SK-N-SH (cell line): ENCODE results near the gene DNASE1L2. TPM values are rescaled to one million over a fixed set of nuclear protein-coding genes. Genes with fewer than 3 reads are reported as not detected.

Experiments used
- CTCF ChIA-PET: fragments of 300-600, 350-600 bp; formaldehyde crosslinking; extraction: SDS; loops from one replicate; lab custom pipeline; 2021; lab: Yijun Ruan, JAX
- POLR2A ChIA-PET: fragments of 350-600 bp; sonication (Branson Sonifier 250); formaldehyde crosslinking; extraction: SDS; loops from one replicate; lab custom pipeline; 2020; ENCODE audit warnings: antibody characterized with exemption, inconsistent platforms; lab: Yijun Ruan, JAX
- DNase-seq: peaks from one replicate; pipeline ENCODE4 v3.0.0; 2012
- H2AFZ ChIP-seq: fragments of 200-600 bp; sonication (generic); 2 replicates; pipeline ENCODE4 v1.8.1; 2016; ENCODE audit warnings: antibody characterized with exemption, mild to moderate bottlenecking, low read depth
- H3F3A ChIP-seq: fragments of 200-600 bp; sonication (generic); replicated peaks from 2 replicates; pipeline ENCODE3; 2016; ENCODE audit warnings: antibody characterized with exemption, mild to moderate bottlenecking; ENCODE audit not compliant: insufficient read depth
- H3K27ac ChIP-seq, 2 experiments: fragments of 200-500 bp in 1 of 2; fragments of 200-600 bp in 1 of 2; sonication (Bioruptor generic) in 1 of 2; sonication (generic), shearing (Covaris generic) in 1 of 2; 2 replicates each; pipeline versions ENCODE4 v1.5.1 to v1.6.1; 2014 to 2016; ENCODE audit warnings: low read depth in 2 of 2, inconsistent platforms in 1 of 2, low read length in 1 of 2, mild to moderate bottlenecking in 1 of 2, mixed read lengths in 1 of 2
- H3K27me3 ChIP-seq: fragments of 200-600 bp; sonication (generic), shearing (Covaris generic); 2 replicates; pipeline ENCODE4 v1.6.1; 2016; ENCODE audit warnings: mixed run types; ENCODE audit not compliant: insufficient read depth
- H3K36me3 ChIP-seq, 2 experiments: fragments of 200-500 bp in 1 of 2; fragments of 200-600 bp in 1 of 2; sonication (Bioruptor generic) in 1 of 2; sonication (generic) in 1 of 2; replicated peaks in 1 of 2; 2 replicates each; pipeline versions ENCODE3 to v1.5.1; 2014 to 2016; ENCODE audit warnings: low read length in 1 of 2, mild to moderate bottlenecking in 1 of 2; ENCODE audit not compliant: insufficient read depth in 2 of 2, control insufficient read depth in 1 of 2
- H3K4me1 ChIP-seq, 2 experiments: fragments of 200-500 bp in 1 of 2; fragments of 200-600 bp in 1 of 2; sonication (Bioruptor generic) in 1 of 2; sonication (generic), shearing (Covaris generic) in 1 of 2; 2 replicates each; pipeline versions ENCODE4 v1.5.1 to v1.6.1; 2014 to 2016; ENCODE audit warnings: low read depth in 1 of 2, low read length in 1 of 2, mixed run types in 1 of 2; ENCODE audit not compliant: insufficient read depth in 2 of 2, control insufficient read depth in 1 of 2
- H3K4me2 ChIP-seq: fragments of 200-600 bp; sonication (generic), shearing (Covaris generic); 2 replicates; pipeline ENCODE4 v1.6.1; 2017; ENCODE audit warnings: mixed run types
- H3K4me3 ChIP-seq, 2 experiments: fragments of 200-500 bp in 1 of 2; fragments of 200-600 bp in 1 of 2; sonication (Bioruptor generic) in 1 of 2; sonication (generic), shearing (Covaris generic) in 1 of 2; 2 replicates each; pipeline versions ENCODE4 v1.5.1 to v1.8.1; 2014 to 2016; ENCODE audit warnings: low read depth in 2 of 2, inconsistent platforms in 1 of 2, low read length in 1 of 2, mild to moderate bottlenecking in 1 of 2, mixed read lengths in 1 of 2, moderate library complexity in 1 of 2
- H3K79me2 ChIP-seq: fragments of 200-600 bp; sonication (generic); 2 replicates; pipeline ENCODE4 v1.8.1; 2017; ENCODE audit warnings: mild to moderate bottlenecking; ENCODE audit not compliant: insufficient read depth
- H3K9ac ChIP-seq: fragments of 200-600 bp; sonication (generic); 2 replicates; pipeline ENCODE4 v1.6.1; 2017; ENCODE audit warnings: mixed run types
- H3K9me2 ChIP-seq: fragments of 200-600 bp; sonication (generic); 2 replicates; pipeline ENCODE4 v1.6.1; 2017; ENCODE audit warnings: mixed run types
- H3K9me3 ChIP-seq: fragments of 200-600 bp; sonication (generic); 2 replicates; pipeline ENCODE4 v1.6.1; 2017; ENCODE audit warnings: mixed run types, mild to moderate bottlenecking, moderate library complexity
- H4K20me1 ChIP-seq: fragments of 200-600 bp; sonication (generic); 2 replicates; pipeline ENCODE4 v1.6.1; 2017; ENCODE audit warnings: mild to moderate bottlenecking, mixed run types; ENCODE audit not compliant: insufficient read depth
- CHD2 ChIP-seq: fragments of 150-350 bp; IDR thresholded peaks from 2 replicates; pipeline ENCODE4 v1.6.1; 2018; ENCODE audit warnings: low read length; ENCODE audit not compliant: partially characterized antibody
- EP300 ChIP-seq, 2 experiments: IDR thresholded peaks; 2 replicates each; pipeline versions ENCODE4 v1.4.0 to v1.6.1; 2012; ENCODE audit warnings: borderline replicate concordance in 1 of 2, low read depth in 1 of 2, low read length in 1 of 2
- FOSL2 ChIP-seq: IDR thresholded peaks from 2 replicates; pipeline ENCODE4 v1.4.0; 2012; ENCODE audit warnings: low read depth, mild to moderate bottlenecking, moderate library complexity, borderline replicate concordance
- FOXJ3 ChIP-seq: sonication (generic); formaldehyde crosslinking; IDR thresholded peaks from 2 replicates; pipeline ENCODE4 v1.5.1; 2020; ENCODE audit warnings: mild to moderate bottlenecking, missing genetic modification reagents
- GATA2 ChIP-seq: sonication (generic); formaldehyde crosslinking; IDR thresholded peaks from 2 replicates; pipeline ENCODE4 v1.5.0; 2020; ENCODE audit warnings: mild to moderate bottlenecking, missing genetic modification reagents
- IRF3 ChIP-seq: fragments of 150-350 bp; IDR thresholded peaks from 2 replicates; pipeline ENCODE4 v1.6.1; 2016; ENCODE audit warnings: mild to moderate bottlenecking, low read depth, low read length
- JUND ChIP-seq: IDR thresholded peaks from 2 replicates; pipeline ENCODE4 v1.4.0; 2012
- MEF2A ChIP-seq: IDR thresholded peaks from 2 replicates; pipeline ENCODE4 v1.4.0; 2012; ENCODE audit warnings: low read depth, borderline replicate concordance
- MXI1 ChIP-seq: IDR thresholded peaks from 2 replicates; pipeline ENCODE4 v1.6.1; 2012; ENCODE audit warnings: mild to moderate bottlenecking, low read depth, low read length, improper control_type of control experiment
- NRF1 ChIP-seq: IDR thresholded peaks from 2 replicates; pipeline ENCODE4 v1.6.1; 2012; ENCODE audit warnings: low read depth, mild to moderate bottlenecking, low read length
- POLR2AphosphoS5 ChIP-seq: IDR thresholded peaks from 2 replicates; pipeline ENCODE4 v1.6.1; 2012; ENCODE audit warnings: low read depth, low read length
- REST ChIP-seq: IDR thresholded peaks from 2 replicates; pipeline ENCODE4 v1.6.1; 2012; ENCODE audit warnings: mild to moderate bottlenecking, low read depth, low read length, moderate library complexity
- RFX5 ChIP-seq: IDR thresholded peaks from 2 replicates; pipeline ENCODE4 v1.6.1; 2012; ENCODE audit warnings: mild to moderate bottlenecking, improper control_type of control experiment, low read length
- RXRA ChIP-seq: IDR thresholded peaks from 2 replicates; pipeline ENCODE4 v1.4.0; 2012; ENCODE audit warnings: low read depth, mild to moderate bottlenecking, borderline replicate concordance
- SIN3A ChIP-seq: IDR thresholded peaks from 2 replicates; pipeline ENCODE4 v1.6.1; 2012; ENCODE audit warnings: low read depth, mild to moderate bottlenecking, low read length, moderate library complexity, borderline replicate concordance
- TAF1 ChIP-seq: IDR thresholded peaks from 2 replicates; pipeline ENCODE4 v1.6.1; 2012; ENCODE audit warnings: low read depth, mild to moderate bottlenecking, low read length, moderate library complexity, borderline replicate concordance
- USF1 ChIP-seq: IDR thresholded peaks from 2 replicates; pipeline ENCODE4 v1.4.0; 2012; ENCODE audit warnings: low read depth, borderline replicate concordance
- ZBTB33 ChIP-seq: IDR thresholded peaks from 2 replicates; pipeline ENCODE4 v1.4.0; 2012; ENCODE audit warnings: low read depth, borderline replicate concordance
- WGBS: methylation state at CpG from one replicate; pipeline ENCODE4 v1.1.6; 2017; ENCODE audit warnings: low lambda C conversion rate; 5-methylcytosine and 5-hydroxymethylcytosine counted together
- polyA plus RNA-seq, 3 experiments: library from polyadenylated mRNA; depleted of rRNA; stranded (reverse); fragments of >200 nt; gene quantifications; 2 replicates each; pipeline ENCODE4 v1.2.3, GENCODE V29; 2012

Gene DNASE1L2
- polyA plus RNA-seq, 1 of the 3 experiments (the other 2 are of a cell fraction): 2.5 TPM

- no peak for DNase-seq
- H4K20me1 ChIP-seq: no peaks in the 10 kb centered on the region
- no peaks in the 10 kb centered on the region for H3K4me1 ChIP-seq
- ChIA-PET POLR2A (no interaction called here), CTCF (interaction anchor here (1.0 kb wide), 1 partner anchor 27 kb away, joined by 3 read pairs; no protein-coding TSS in a partner anchor)
- H3K79me2 ChIP-seq: no peaks in the 10 kb centered on the region
- no peak overlapping the region for H3K27ac ChIP-seq
- no peak overlapping the region for H3K4me3 ChIP-seq
- H3K36me3 ChIP-seq: peaks cover 0 to 9% of the 10 kb centered on the region in 2 experiments
- no peak overlapping the region for H3K9ac ChIP-seq
- H2AFZ ChIP-seq: no peak overlapping the region
- no peaks in the 10 kb centered on the region for H3K27me3 ChIP-seq
- TF ChIP-seq IRF3 (no peak), EP300 (IDR thresholded peaks at IDR 0.05; ENCODE audit: borderline replicate concordance in 1 of 2, low read depth in 1 of 2, low read length in 1 of 2) (no peak), USF1 (no peak), RFX5 (no peak), FOXJ3 (no peak), JUND (no peak), ZBTB33 (no peak), MEF2A (no peak), NRF1 (no peak), RXRA (no peak), SIN3A (no peak), POLR2AphosphoS5 (no peak), MXI1 (no peak), GATA2 (CRISPR knock-in tag) (no peak), CHD2 (no peak), TAF1 (no peak), REST (no peak), FOSL2 (no peak)
- H3F3A ChIP-seq: peaks cover 4% of the 10 kb centered on the region
- H3K9me2 ChIP-seq: no peaks in the 10 kb centered on the region
- no peaks in the 10 kb centered on the region for H3K9me3 ChIP-seq
- H3K4me2 ChIP-seq: no peak overlapping the region
- 95% methylated on average over 16 of the region's 25 CpGs for WGBS
Measured at GRCh38 chr16:2277466-2278271, 41.4 kb downstream of the DNASE1L2 start.
